ENCODE measurements around the gene MRM1.

DNA sequence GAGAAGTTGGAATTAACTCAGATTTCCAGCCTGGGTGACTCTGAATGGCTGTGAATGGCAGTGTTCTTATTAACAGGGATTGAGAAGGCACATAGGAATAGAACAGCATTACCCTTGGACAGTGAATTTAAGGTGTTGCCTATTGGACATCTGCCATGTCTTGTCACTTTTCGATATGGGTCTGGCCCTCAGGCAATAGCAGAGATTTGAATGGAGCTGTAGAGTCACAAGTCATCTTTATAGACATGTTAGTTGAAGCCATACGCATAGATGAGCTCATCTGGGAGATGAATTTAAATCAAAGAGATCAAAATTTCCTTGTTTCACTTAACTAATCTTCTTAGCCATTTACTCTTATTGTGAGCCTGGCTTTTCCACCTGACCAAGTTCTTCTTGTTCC is 24.6 kb upstream of the MRM1 start:
- TF ChIP-seq CTCF (IDR thresholded peaks at IDR 0.05) (no peak), POLR2A (IDR thresholded peaks at IDR 0.05) (no peak)

Measured in lower leg skin (tissue), 3 donors.